ENCODE measurements around the gene BEX1.

DNA sequence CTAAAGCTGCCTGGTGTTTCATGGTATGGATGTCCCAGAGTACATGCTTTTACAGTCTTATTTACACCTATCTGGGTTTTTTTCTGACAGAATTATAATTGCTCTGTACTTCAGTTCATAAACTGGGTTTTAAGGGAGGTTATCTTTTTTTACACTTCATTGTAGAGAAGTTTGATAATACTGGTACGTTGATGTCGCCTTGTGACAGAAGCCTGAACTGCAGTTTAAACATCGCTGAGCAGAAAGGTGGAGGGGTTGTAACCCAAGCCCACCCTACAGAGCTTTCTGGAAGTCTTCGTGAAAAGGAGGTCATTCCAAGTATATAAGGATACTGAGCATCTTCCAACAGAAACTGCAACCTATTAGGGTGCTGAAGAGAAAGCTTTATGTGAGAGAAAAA is 46.4 kb downstream of the BEX1 start:
- TF ChIP-seq, protein P1, sequence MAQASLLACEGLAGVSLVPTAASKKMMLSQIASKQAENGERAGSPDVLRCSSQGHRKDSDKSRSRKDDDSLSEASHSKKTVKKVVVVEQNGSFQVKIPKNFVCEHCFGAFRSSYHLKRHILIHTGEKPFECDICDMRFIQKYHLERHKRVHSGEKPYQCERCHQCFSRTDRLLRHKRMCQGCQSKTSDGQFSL (CRISPR knock-in tag; IDR thresholded peaks at IDR 0.05): no peak
- TF ChIP-seq, protein P1 (tag; IDR thresholded peaks at IDR 0.05): no peak
- TF ChIP-seq POLR2A (conservative IDR thresholded peaks at IDR 0.05): no peak
- no peak for TF ChIP-seq NFATC3 (IDR thresholded peaks at IDR 0.05)
- TF ChIP-seq, protein P2, sequence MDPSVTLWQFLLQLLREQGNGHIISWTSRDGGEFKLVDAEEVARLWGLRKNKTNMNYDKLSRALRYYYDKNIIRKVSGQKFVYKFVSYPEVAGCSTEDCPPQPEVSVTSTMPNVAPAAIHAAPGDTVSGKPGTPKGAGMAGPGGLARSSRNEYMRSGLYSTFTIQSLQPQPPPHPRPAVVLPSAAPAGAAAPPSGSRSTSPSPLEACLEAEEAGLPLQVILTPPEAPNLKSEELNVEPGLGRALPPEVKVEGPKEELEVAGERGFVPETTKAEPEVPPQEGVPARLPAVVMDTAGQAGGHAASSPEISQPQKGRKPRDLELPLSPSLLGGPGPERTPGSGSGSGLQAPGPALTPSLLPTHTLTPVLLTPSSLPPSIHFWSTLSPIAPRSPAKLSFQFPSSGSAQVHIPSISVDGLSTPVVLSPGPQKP (CRISPR knock-in tag; IDR thresholded peaks at IDR 0.05): no peak
- no peak for TF ChIP-seq SNIP1 (IDR thresholded peaks at IDR 0.05; ENCODE audit: low read depth)
- no peak for TF ChIP-seq RCOR1 (IDR thresholded peaks at IDR 0.05; ENCODE audit: borderline replicate concordance in 1 of 2, low read depth in 2 of 2, low read length in 2 of 2)
- TF ChIP-seq MEF2A (IDR thresholded peaks at IDR 0.05; ENCODE audit: control insufficient read depth, low read depth, low read length): no peak
